Measurements from ENCODE around the gene CT45A5. TPM values are rescaled to one million over a fixed set of nuclear protein-coding genes. Genes with fewer than 3 reads are reported as not detected.
"Not testable (repeated sequence)": the region's sequence is repeated elsewhere in the genome, so short reads cannot be mapped to it uniquely, and the experiment has no call there.

CT45A5 gene, protein sequence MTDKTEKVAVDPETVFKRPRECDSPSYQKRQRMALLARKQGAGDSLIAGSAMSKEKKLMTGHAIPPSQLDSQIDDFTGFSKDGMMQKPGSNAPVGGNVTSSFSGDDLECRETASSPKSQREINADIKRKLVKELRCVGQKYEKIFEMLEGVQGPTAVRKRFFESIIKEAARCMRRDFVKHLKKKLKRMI
- total RNA-seq (not detected in 2 replicates), polyA plus RNA-seq (not detected in 2 replicates), polyA minus RNA-seq (not detected in 2 replicates)
- total RNA-seq (2013): not detected

DNA sequence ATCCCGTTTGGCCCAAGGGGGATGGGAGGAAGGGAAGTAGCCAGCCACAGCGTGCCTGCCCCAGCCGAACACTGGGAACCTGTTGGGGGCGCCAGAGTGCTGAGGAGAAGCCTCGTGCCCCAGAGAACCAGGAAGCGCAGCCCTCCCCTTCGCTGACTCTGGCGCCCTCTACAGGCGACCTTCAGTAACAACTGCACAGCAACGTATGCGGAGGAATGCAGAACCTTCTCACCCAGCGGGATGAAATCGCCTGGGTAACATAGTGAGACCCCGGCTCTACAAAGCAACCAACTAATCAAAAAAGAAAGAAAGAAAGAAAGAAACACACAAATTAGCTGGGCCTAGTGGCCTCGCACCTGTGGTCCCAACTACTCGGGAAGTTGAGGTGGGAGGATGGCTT lies at the start of gene CT45A5:
TSS of gene CT45A5 (minus strand) at position 101 of the 400 bp plus-strand sequence. CDS start 3,774 bp downstream, outside the sequence.
- H3K27ac ChIP-seq (ENCODE audit: low read length in 2 of 2): not testable (repeated sequence)
- WGBS (ENCODE audit: insufficient coverage): no CpG with 5 or more reads among the region's 16 CpGs

DNA sequence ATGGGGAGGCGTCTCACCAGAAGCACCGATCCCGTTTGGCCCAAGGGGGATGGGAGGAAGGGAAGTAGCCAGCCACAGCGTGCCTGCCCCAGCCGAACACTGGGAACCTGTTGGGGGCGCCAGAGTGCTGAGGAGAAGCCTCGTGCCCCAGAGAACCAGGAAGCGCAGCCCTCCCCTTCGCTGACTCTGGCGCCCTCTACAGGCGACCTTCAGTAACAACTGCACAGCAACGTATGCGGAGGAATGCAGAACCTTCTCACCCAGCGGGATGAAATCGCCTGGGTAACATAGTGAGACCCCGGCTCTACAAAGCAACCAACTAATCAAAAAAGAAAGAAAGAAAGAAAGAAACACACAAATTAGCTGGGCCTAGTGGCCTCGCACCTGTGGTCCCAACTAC lies 34.6 kb upstream of the CT45A5 start, which contains the start of gene CT45A2:
TSS of gene CT45A2 (minus strand) at position 101 of the 400 bp plus-strand sequence. CDS start 3,747 bp downstream, outside the sequence.
- H2AFZ ChIP-seq (ENCODE audit: insufficient read depth, low read depth, low read length, poor library complexity, severe bottlenecking); POLR2A ChIA-PET; intact Hi-C loops (cut with micrococcal nuclease); H3K27me3 ChIP-seq (replicated peaks in 1 of 4; ENCODE audit: control extremely low read depth in 1 of 4, control insufficient read depth in 3 of 4, insufficient read depth in 4 of 4, low read length in 3 of 4); H3K36me3 ChIP-seq (replicated peaks in 1 of 2; ENCODE audit: control extremely low read depth in 1 of 2, control insufficient read depth in 1 of 2, extremely low read depth in 1 of 2, insufficient read depth in 2 of 2, low read length in 1 of 2); H3K4me3 ChIP-seq (ENCODE audit: control extremely low read depth in 1 of 5, extremely low read depth in 1 of 5, insufficient read depth in 1 of 5, low read depth in 2 of 5, low read length in 4 of 5); H3K4me2 ChIP-seq (replicated peaks; ENCODE audit: low read depth, low read length, poor library complexity, severe bottlenecking); H3K4me1 Mint-ChIP-seq; H3K9ac ChIP-seq (ENCODE audit: low read length); CTCF ChIA-PET; H3K79me2 ChIP-seq (ENCODE audit: control insufficient read depth, insufficient read depth, low read length); H4K20me1 ChIP-seq (ENCODE audit: control insufficient read depth, insufficient read depth, low read length, poor library complexity, severe bottlenecking); H3K9me3 Mint-ChIP-seq (ENCODE audit: insufficient read depth); DNase-seq; H3K9me3 ChIP-seq (ENCODE audit: control extremely low read depth in 1 of 3, control insufficient read depth in 2 of 3, insufficient read depth in 1 of 3, low read length in 2 of 3); H3K27me3 Mint-ChIP-seq; H3K4me1 ChIP-seq (ENCODE audit: control insufficient read depth in 2 of 2, insufficient read depth in 2 of 2, low read length in 2 of 2); H3K27ac Mint-ChIP-seq; ATAC-seq (ENCODE audit: low read depth); H3K27ac ChIP-seq (ENCODE audit: low read length in 2 of 2); H3K4me3 Mint-ChIP-seq: not testable (repeated sequence)
- no CpG with 5 or more reads among the region's 17 CpGs for WGBS (ENCODE audit: insufficient coverage)

More for the DNA sequence above, at the start of gene CT45A5:
- H3K27me3 ChIP-seq (replicated peaks in 1 of 4; ENCODE audit: control extremely low read depth in 1 of 4, control insufficient read depth in 3 of 4, insufficient read depth in 4 of 4, low read length in 3 of 4); H3K4me3 Mint-ChIP-seq; H3K79me2 ChIP-seq (ENCODE audit: control insufficient read depth, insufficient read depth, low read length); H3K9me3 Mint-ChIP-seq (ENCODE audit: insufficient read depth); H3K27me3 Mint-ChIP-seq; H3K9ac ChIP-seq (ENCODE audit: low read length); CTCF ChIA-PET; H3K4me1 Mint-ChIP-seq; H4K20me1 ChIP-seq (ENCODE audit: control insufficient read depth, insufficient read depth, low read length, poor library complexity, severe bottlenecking); H3K4me2 ChIP-seq (replicated peaks; ENCODE audit: low read depth, low read length, poor library complexity, severe bottlenecking); POLR2A ChIA-PET; H2AFZ ChIP-seq (ENCODE audit: insufficient read depth, low read depth, low read length, poor library complexity, severe bottlenecking); H3K27ac Mint-ChIP-seq; ATAC-seq (ENCODE audit: low read depth); DNase-seq; H3K36me3 ChIP-seq (replicated peaks in 1 of 2; ENCODE audit: control extremely low read depth in 1 of 2, control insufficient read depth in 1 of 2, extremely low read depth in 1 of 2, insufficient read depth in 2 of 2, low read length in 1 of 2); H3K9me3 ChIP-seq (ENCODE audit: control extremely low read depth in 1 of 3, control insufficient read depth in 2 of 3, insufficient read depth in 1 of 3, low read length in 2 of 3); intact Hi-C loops (cut with micrococcal nuclease); H3K4me1 ChIP-seq (ENCODE audit: control insufficient read depth in 2 of 2, insufficient read depth in 2 of 2, low read length in 2 of 2); H3K4me3 ChIP-seq (ENCODE audit: control extremely low read depth in 1 of 5, extremely low read depth in 1 of 5, insufficient read depth in 1 of 5, low read depth in 2 of 5, low read length in 4 of 5): not testable (repeated sequence)

DNA sequence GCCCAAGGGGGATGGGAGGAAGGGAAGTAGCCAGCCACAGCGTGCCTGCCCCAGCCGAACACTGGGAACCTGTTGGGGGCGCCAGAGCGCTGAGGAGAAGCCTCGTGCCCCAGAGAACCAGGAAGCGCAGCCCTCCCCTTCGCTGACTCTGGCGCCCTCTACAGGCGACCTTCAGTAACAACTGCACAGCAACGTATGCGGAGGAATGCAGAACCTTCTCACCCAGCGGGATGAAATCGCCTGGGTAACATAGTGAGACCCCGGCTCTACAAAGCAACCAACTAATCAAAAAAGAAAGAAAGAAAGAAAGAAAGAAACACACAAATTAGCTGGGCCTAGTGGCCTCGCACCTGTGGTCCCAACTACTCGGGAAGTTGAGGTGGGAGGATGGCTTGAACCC lies 17.4 kb upstream of the CT45A5 start, which contains the start of gene CT45A6:
TSS of gene CT45A6 (minus strand) at position 101 of the 400 bp plus-strand sequence. CDS start 3,794 bp downstream, outside the sequence.
- H2AFZ ChIP-seq (ENCODE audit: insufficient read depth, low read depth, low read length, poor library complexity, severe bottlenecking); H3K4me1 Mint-ChIP-seq; H3K27ac Mint-ChIP-seq; H4K20me1 ChIP-seq (ENCODE audit: control insufficient read depth, insufficient read depth, low read length, poor library complexity, severe bottlenecking); H3K9me3 Mint-ChIP-seq (ENCODE audit: insufficient read depth); ATAC-seq (ENCODE audit: low read depth); CTCF ChIA-PET; H3K27me3 Mint-ChIP-seq; H3K9ac ChIP-seq (ENCODE audit: low read length); POLR2A ChIA-PET; H3K27me3 ChIP-seq (replicated peaks in 1 of 4; ENCODE audit: control extremely low read depth in 1 of 4, control insufficient read depth in 3 of 4, insufficient read depth in 4 of 4, low read length in 3 of 4); H3K36me3 ChIP-seq (replicated peaks in 1 of 2; ENCODE audit: control extremely low read depth in 1 of 2, control insufficient read depth in 1 of 2, extremely low read depth in 1 of 2, insufficient read depth in 2 of 2, low read length in 1 of 2); H3K9me3 ChIP-seq (ENCODE audit: control extremely low read depth in 1 of 3, control insufficient read depth in 2 of 3, insufficient read depth in 1 of 3, low read length in 2 of 3); H3K4me3 Mint-ChIP-seq; DNase-seq; H3K4me2 ChIP-seq (replicated peaks; ENCODE audit: low read depth, low read length, poor library complexity, severe bottlenecking); H3K4me3 ChIP-seq (ENCODE audit: control extremely low read depth in 1 of 5, extremely low read depth in 1 of 5, insufficient read depth in 1 of 5, low read depth in 2 of 5, low read length in 4 of 5); intact Hi-C loops (cut with micrococcal nuclease); H3K4me1 ChIP-seq (ENCODE audit: control insufficient read depth in 2 of 2, insufficient read depth in 2 of 2, low read length in 2 of 2); H3K27ac ChIP-seq (ENCODE audit: low read length in 2 of 2); H3K79me2 ChIP-seq (ENCODE audit: control insufficient read depth, insufficient read depth, low read length): not testable (repeated sequence)
- WGBS (ENCODE audit: insufficient coverage): no CpG with 5 or more reads among the region's 16 CpGs

DNA sequence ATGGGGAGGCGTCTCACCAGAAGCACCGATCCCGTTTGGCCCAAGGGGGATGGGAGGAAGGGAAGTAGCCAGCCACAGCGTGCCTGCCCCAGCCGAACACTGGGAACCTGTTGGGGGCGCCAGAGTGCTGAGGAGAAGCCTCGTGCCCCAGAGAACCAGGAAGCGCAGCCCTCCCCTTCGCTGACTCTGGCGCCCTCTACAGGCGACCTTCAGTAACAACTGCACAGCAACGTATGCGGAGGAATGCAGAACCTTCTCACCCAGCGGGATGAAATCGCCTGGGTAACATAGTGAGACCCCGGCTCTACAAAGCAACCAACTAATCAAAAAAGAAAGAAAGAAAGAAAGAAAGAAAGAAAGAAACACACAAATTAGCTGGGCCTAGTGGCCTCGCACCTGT lies 17.2 kb downstream of the CT45A5 start, which contains the start of gene CT45A3:
TSS of gene CT45A3 (minus strand) at position 101 of the 400 bp plus-strand sequence. CDS start 3,747 bp downstream, outside the sequence.
- H3K4me3 Mint-ChIP-seq; H3K9me3 Mint-ChIP-seq (ENCODE audit: insufficient read depth); H3K4me1 ChIP-seq (ENCODE audit: control insufficient read depth in 2 of 2, insufficient read depth in 2 of 2, low read length in 2 of 2); H3K36me3 ChIP-seq (replicated peaks in 1 of 2; ENCODE audit: control extremely low read depth in 1 of 2, control insufficient read depth in 1 of 2, extremely low read depth in 1 of 2, insufficient read depth in 2 of 2, low read length in 1 of 2); H3K9me3 ChIP-seq (ENCODE audit: control extremely low read depth in 1 of 3, control insufficient read depth in 2 of 3, insufficient read depth in 1 of 3, low read length in 2 of 3); ATAC-seq (ENCODE audit: low read depth); intact Hi-C loops (cut with micrococcal nuclease); H3K4me1 Mint-ChIP-seq; CTCF ChIA-PET; H3K79me2 ChIP-seq (ENCODE audit: control insufficient read depth, insufficient read depth, low read length); H3K27ac ChIP-seq (ENCODE audit: low read length in 2 of 2); H3K27ac Mint-ChIP-seq; H3K9ac ChIP-seq (ENCODE audit: low read length); H4K20me1 ChIP-seq (ENCODE audit: control insufficient read depth, insufficient read depth, low read length, poor library complexity, severe bottlenecking); POLR2A ChIA-PET; H3K27me3 Mint-ChIP-seq; H3K27me3 ChIP-seq (replicated peaks in 1 of 4; ENCODE audit: control extremely low read depth in 1 of 4, control insufficient read depth in 3 of 4, insufficient read depth in 4 of 4, low read length in 3 of 4); H3K4me2 ChIP-seq (replicated peaks; ENCODE audit: low read depth, low read length, poor library complexity, severe bottlenecking); DNase-seq; H3K4me3 ChIP-seq (ENCODE audit: control extremely low read depth in 1 of 5, extremely low read depth in 1 of 5, insufficient read depth in 1 of 5, low read depth in 2 of 5, low read length in 4 of 5); H2AFZ ChIP-seq (ENCODE audit: insufficient read depth, low read depth, low read length, poor library complexity, severe bottlenecking): not testable (repeated sequence)
- WGBS (ENCODE audit: insufficient coverage): no CpG with 5 or more reads among the region's 17 CpGs
